ENCODE data around the gene RTKN. TPM values are rescaled to one million over a fixed set of nuclear protein-coding genes. Genes with fewer than 3 reads are reported as not detected.
A peak's percentile ranks its signal among the peaks of the same experiment; 100 is the strongest.

Gene RTKN
- total and polyA plus RNA-seq, 4 donors: 27.8 to 98.0 (median 73.0) TPM

GRCh38 chr2:74440378-74441169, 1.2 kb downstream of the RTKN start:
- Histone ChIP-seq H3K36me3 (ENCODE audit: control insufficient read depth in 4 of 4, insufficient read depth in 3 of 4, low read depth in 1 of 4, low read length in 3 of 4) (peaks cover 0 to 4% (median 0%) of the 10 kb centered on the region in 4 donors), H3K4me3 (ENCODE audit: low read depth in 1 of 3, low read length in 3 of 3) (peak overlapping the region; percentile 79 to 88 (median 80)), H3K4me1 (ENCODE audit: control insufficient read depth in 4 of 4, insufficient read depth in 4 of 4, low read length in 3 of 4) (peaks cover 19 to 61% (median 53%) of the 10 kb centered on the region in 4 donors), H3K9ac (ENCODE audit: low read depth in 1 of 2, low read length in 2 of 2) (peak overlapping the region; percentile 30 to 71), H3K9me3 (ENCODE audit: control insufficient read depth in 4 of 4, low read length in 3 of 4) (no peaks in the 10 kb centered on the region), H3K27me3 (ENCODE audit: control insufficient read depth in 4 of 4, insufficient read depth in 4 of 4, low read length in 3 of 4) (no peaks in the 10 kb centered on the region), H3K27ac (ENCODE audit: low read depth in 1 of 2, low read length in 2 of 2) (peak overlapping the region; percentile 92 to 95)
- peak; percentile 75 for DNase-seq (ENCODE audit: low spot score)
- TF ChIP-seq TAF1 (conservative IDR thresholded peaks at IDR 0.05) (no peak), RXRA (IDR thresholded peaks at IDR 0.05) (no peak), HNF4A (conservative IDR thresholded peaks at IDR 0.05) (peak in 1 of 2 donors; percentile 20), YY1 (IDR thresholded peaks at IDR 0.05) (no peak), EGR1 (IDR thresholded peaks at IDR 0.05; ENCODE audit: low read depth in 2 of 2) (peak in 1 of 2 donors; percentile 18), GABPA (IDR thresholded peaks at IDR 0.05 in 1 of 2, conservative IDR thresholded peaks at IDR 0.05 in 1 of 2) (peak in 1 of 2 donors; percentile 53), JUND (IDR thresholded peaks at IDR 0.05) (no peak), NR2F2 (IDR thresholded peaks at IDR 0.05) (no peak), SP1 (IDR thresholded peaks at IDR 0.05) (peak; percentile 54), FOXA2 (IDR thresholded peaks at IDR 0.05) (no peak), HNF4G (IDR thresholded peaks at IDR 0.05) (no peak), RAD21 (IDR thresholded peaks at IDR 0.05) (peak; percentile 39 to 56), FOXA1 (IDR thresholded peaks at IDR 0.05) (no peak)
- TF ChIP-seq, protein P1, sequence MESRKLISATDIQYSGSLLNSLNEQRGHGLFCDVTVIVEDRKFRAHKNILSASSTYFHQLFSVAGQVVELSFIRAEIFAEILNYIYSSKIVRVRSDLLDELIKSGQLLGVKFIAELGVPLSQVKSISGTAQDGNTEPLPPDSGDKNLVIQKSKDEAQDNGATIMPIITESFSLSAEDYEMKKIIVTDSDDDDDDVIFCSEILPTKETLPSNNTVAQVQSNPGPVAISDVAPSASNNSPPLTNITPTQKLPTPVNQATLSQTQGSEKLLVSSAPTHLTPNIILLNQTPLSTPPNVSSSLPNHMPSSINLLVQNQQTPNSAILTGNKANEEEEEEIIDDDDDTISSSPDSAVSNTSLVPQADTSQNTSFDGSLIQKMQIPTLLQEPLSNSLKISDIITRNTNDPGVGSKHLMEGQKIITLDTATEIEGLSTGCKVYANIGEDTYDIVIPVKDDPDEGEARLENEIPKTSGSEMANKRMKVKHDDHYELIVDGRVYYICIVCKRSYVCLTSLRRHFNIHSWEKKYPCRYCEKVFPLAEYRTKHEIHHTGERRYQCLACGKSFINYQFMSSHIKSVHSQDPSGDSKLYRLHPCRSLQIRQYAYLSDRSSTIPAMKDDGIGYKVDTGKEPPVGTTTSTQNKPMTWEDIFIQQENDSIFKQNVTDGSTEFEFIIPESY (IDR thresholded peaks at IDR 0.05): no peak
- TF ChIP-seq, protein P2, sequence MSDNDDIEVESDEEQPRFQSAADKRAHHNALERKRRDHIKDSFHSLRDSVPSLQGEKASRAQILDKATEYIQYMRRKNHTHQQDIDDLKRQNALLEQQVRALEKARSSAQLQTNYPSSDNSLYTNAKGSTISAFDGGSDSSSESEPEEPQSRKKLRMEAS (IDR thresholded peaks at IDR 0.05): no peak
- TF ChIP-seq, protein P3, sequence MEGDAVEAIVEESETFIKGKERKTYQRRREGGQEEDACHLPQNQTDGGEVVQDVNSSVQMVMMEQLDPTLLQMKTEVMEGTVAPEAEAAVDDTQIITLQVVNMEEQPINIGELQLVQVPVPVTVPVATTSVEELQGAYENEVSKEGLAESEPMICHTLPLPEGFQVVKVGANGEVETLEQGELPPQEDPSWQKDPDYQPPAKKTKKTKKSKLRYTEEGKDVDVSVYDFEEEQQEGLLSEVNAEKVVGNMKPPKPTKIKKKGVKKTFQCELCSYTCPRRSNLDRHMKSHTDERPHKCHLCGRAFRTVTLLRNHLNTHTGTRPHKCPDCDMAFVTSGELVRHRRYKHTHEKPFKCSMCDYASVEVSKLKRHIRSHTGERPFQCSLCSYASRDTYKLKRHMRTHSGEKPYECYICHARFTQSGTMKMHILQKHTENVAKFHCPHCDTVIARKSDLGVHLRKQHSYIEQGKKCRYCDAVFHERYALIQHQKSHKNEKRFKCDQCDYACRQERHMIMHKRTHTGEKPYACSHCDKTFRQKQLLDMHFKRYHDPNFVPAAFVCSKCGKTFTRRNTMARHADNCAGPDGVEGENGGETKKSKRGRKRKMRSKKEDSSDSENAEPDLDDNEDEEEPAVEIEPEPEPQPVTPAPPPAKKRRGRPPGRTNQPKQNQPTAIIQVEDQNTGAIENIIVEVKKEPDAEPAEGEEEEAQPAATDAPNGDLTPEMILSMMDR (IDR thresholded peaks at IDR 0.05; ENCODE audit: low read depth, low read length, missing input control): peak; percentile 39
- TF ChIP-seq, protein P4, sequence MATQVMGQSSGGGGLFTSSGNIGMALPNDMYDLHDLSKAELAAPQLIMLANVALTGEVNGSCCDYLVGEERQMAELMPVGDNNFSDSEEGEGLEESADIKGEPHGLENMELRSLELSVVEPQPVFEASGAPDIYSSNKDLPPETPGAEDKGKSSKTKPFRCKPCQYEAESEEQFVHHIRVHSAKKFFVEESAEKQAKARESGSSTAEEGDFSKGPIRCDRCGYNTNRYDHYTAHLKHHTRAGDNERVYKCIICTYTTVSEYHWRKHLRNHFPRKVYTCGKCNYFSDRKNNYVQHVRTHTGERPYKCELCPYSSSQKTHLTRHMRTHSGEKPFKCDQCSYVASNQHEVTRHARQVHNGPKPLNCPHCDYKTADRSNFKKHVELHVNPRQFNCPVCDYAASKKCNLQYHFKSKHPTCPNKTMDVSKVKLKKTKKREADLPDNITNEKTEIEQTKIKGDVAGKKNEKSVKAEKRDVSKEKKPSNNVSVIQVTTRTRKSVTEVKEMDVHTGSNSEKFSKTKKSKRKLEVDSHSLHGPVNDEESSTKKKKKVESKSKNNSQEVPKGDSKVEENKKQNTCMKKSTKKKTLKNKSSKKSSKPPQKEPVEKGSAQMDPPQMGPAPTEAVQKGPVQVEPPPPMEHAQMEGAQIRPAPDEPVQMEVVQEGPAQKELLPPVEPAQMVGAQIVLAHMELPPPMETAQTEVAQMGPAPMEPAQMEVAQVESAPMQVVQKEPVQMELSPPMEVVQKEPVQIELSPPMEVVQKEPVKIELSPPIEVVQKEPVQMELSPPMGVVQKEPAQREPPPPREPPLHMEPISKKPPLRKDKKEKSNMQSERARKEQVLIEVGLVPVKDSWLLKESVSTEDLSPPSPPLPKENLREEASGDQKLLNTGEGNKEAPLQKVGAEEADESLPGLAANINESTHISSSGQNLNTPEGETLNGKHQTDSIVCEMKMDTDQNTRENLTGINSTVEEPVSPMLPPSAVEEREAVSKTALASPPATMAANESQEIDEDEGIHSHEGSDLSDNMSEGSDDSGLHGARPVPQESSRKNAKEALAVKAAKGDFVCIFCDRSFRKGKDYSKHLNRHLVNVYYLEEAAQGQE (IDR thresholded peaks at IDR 0.05): no peak
- TF ChIP-seq, protein P5, sequence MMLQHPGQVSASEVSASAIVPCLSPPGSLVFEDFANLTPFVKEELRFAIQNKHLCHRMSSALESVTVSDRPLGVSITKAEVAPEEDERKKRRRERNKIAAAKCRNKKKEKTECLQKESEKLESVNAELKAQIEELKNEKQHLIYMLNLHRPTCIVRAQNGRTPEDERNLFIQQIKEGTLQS (IDR thresholded peaks at IDR 0.05): no peak
- WGBS: 6% methylated on average over 45 of the region's 45 CpGs

Measured in liver (tissue), 9 donors.